Effector memory CD4-positive, alpha-beta T cell (primary cell): Measurements from ENCODE around the gene PRUNE2.

Experiments used
- DNase-seq, 3 donors: peaks; one replicate each; pipeline ENCODE4 v3.0.0-alpha.2; 2020
- H3K27ac ChIP-seq: 2 replicates; pipeline ENCODE4 v1.7.0; 2013; ENCODE audit warnings: mild to moderate bottlenecking, low read length, moderate library complexity; ENCODE audit not compliant: insufficient read depth, poor library complexity, severe bottlenecking
- H3K27me3 ChIP-seq: replicated peaks from 2 replicates; pipeline ENCODE4 v1.7.0; 2013; ENCODE audit warnings: mild to moderate bottlenecking, low read length; ENCODE audit not compliant: insufficient read depth, control insufficient read depth, poor library complexity, severe bottlenecking
- H3K36me3 ChIP-seq: 2 replicates; pipeline ENCODE4 v1.7.0; 2013; ENCODE audit warnings: mild to moderate bottlenecking, low read length, moderate library complexity; ENCODE audit not compliant: control insufficient read depth, insufficient read depth
- H3K4me1 ChIP-seq: 2 replicates; pipeline ENCODE4 v1.7.0; 2013; ENCODE audit warnings: low read length, mild to moderate bottlenecking; ENCODE audit not compliant: control insufficient read depth, insufficient read depth, poor library complexity, severe bottlenecking
- H3K4me3 ChIP-seq: 2 replicates; pipeline ENCODE4 v1.7.0; 2013; ENCODE audit warnings: low read length, low read depth, mild to moderate bottlenecking; ENCODE audit not compliant: insufficient read depth, poor library complexity, severe bottlenecking
- H3K9me3 ChIP-seq: 2 replicates; pipeline ENCODE4 v1.7.0; 2013; ENCODE audit warnings: mild to moderate bottlenecking, low read length, moderate library complexity; ENCODE audit not compliant: control insufficient read depth

The PRUNE2 gene

GRCh38 chr9:76658510-76659231, 247.2 kb downstream of the PRUNE2 start:
- Histone ChIP-seq H3K27ac (no peak overlapping the region), H3K9me3 (no peaks in the 10 kb centered on the region), H3K4me1 (peaks cover 4% of the 10 kb centered on the region), H3K4me3 (no peak overlapping the region), H3K36me3 (no peaks in the 10 kb centered on the region), H3K27me3 (no peaks in the 10 kb centered on the region)
- DNase-seq: no peak

- Histone ChIP-seq H3K27ac (no peak overlapping the region), H3K36me3 (no peaks in the 10 kb centered on the region), H3K27me3 (no peaks in the 10 kb centered on the region), H3K9me3 (no peaks in the 10 kb centered on the region), H3K4me1 (peaks cover 4% of the 10 kb centered on the region), H3K4me3 (no peak overlapping the region)
- no peak for DNase-seq
Measured at GRCh38 chr9:76657265-76657664, 248.6 kb downstream of the PRUNE2 start.

GRCh38 chr9:76655971-76656370, 249.9 kb downstream of the PRUNE2 start:
- H3K9me3 ChIP-seq: no peaks in the 10 kb centered on the region
- H3K27me3 ChIP-seq: no peaks in the 10 kb centered on the region
- H3K4me1 ChIP-seq: peaks cover 4% of the 10 kb centered on the region
- no peak overlapping the region for H3K27ac ChIP-seq
- DNase-seq: no peak
- H3K4me3 ChIP-seq: no peak overlapping the region
- no peaks in the 10 kb centered on the region for H3K36me3 ChIP-seq

- H3K9me3 ChIP-seq: no peaks in the 10 kb centered on the region
- no peaks in the 10 kb centered on the region for H3K36me3 ChIP-seq
- H3K27ac ChIP-seq: no peak overlapping the region
- no peak for DNase-seq
- no peak overlapping the region for H3K4me3 ChIP-seq
- no peaks in the 10 kb centered on the region for H3K27me3 ChIP-seq
- peaks cover 4% of the 10 kb centered on the region for H3K4me1 ChIP-seq
Measured at GRCh38 chr9:76655121-76655541, 250.8 kb downstream of the PRUNE2 start.

- Histone ChIP-seq H3K36me3 (no peaks in the 10 kb centered on the region), H3K4me3 (no peak overlapping the region), H3K27ac (no peak overlapping the region), H3K9me3 (no peaks in the 10 kb centered on the region), H3K27me3 (no peaks in the 10 kb centered on the region), H3K4me1 (peaks cover 4% of the 10 kb centered on the region)
- DNase-seq: no peak
Measured at GRCh38 chr9:76654575-76654974, 251.3 kb downstream of the PRUNE2 start.

GRCh38 chr9:76654051-76654461, 251.9 kb downstream of the PRUNE2 start:
- DNase-seq: no peak
- no peak overlapping the region for H3K4me3 ChIP-seq
- no peaks in the 10 kb centered on the region for H3K36me3 ChIP-seq
- H3K9me3 ChIP-seq: no peaks in the 10 kb centered on the region
- no peaks in the 10 kb centered on the region for H3K27me3 ChIP-seq
- H3K4me1 ChIP-seq: peaks cover 4% of the 10 kb centered on the region
- no peak overlapping the region for H3K27ac ChIP-seq

- DNase-seq: no peak
- no peaks in the 10 kb centered on the region for H3K9me3 ChIP-seq
- no peaks in the 10 kb centered on the region for H3K27me3 ChIP-seq
- no peak overlapping the region for H3K27ac ChIP-seq
- H3K4me3 ChIP-seq: no peak overlapping the region
- H3K4me1 ChIP-seq: peaks cover 4% of the 10 kb centered on the region
- H3K36me3 ChIP-seq: no peaks in the 10 kb centered on the region
Measured at GRCh38 chr9:76652894-76653293, 253.0 kb downstream of the PRUNE2 start.

- H3K36me3 ChIP-seq: no peaks in the 10 kb centered on the region
- no peak for DNase-seq
- peak overlapping the region; percentile 33 for H3K4me3 ChIP-seq
- no peaks in the 10 kb centered on the region for H3K27me3 ChIP-seq
- H3K4me1 ChIP-seq: peaks cover 4% of the 10 kb centered on the region
- no peak overlapping the region for H3K27ac ChIP-seq
- no peaks in the 10 kb centered on the region for H3K9me3 ChIP-seq
Measured at GRCh38 chr9:76651119-76651705, 254.7 kb downstream of the PRUNE2 start.

GRCh38 chr9:76650692-76651091, 255.2 kb downstream of the PRUNE2 start:
- Histone ChIP-seq H3K4me3 (peak overlapping the region; percentile 33), H3K9me3 (no peaks in the 10 kb centered on the region), H3K4me1 (peaks cover 4% of the 10 kb centered on the region), H3K36me3 (no peaks in the 10 kb centered on the region), H3K27ac (no peak overlapping the region), H3K27me3 (no peaks in the 10 kb centered on the region)
- no peak for DNase-seq

GRCh38 chr9:76649894-76650293, 256.0 kb downstream of the PRUNE2 start:
- no peak overlapping the region for H3K4me3 ChIP-seq
- H3K4me1 ChIP-seq: no peaks in the 10 kb centered on the region
- no peak for DNase-seq
- no peaks in the 10 kb centered on the region for H3K27me3 ChIP-seq
- no peaks in the 10 kb centered on the region for H3K9me3 ChIP-seq
- H3K27ac ChIP-seq: no peak overlapping the region
- no peaks in the 10 kb centered on the region for H3K36me3 ChIP-seq
